PFSK-1 (cell line): Measurements from ENCODE around the gene ZC3H18.

ENCODE experiments used
- POLR2AphosphoS5 ChIP-seq: IDR thresholded peaks from 2 replicates; pipeline ENCODE4 v1.6.1; 2012; ENCODE audit warnings: low read depth, mild to moderate bottlenecking, control low read depth, low read length, moderate library complexity
- REST ChIP-seq, 2 experiments: IDR thresholded peaks; 2 replicates each; pipeline versions ENCODE4 v1.6.1 to v1.8.0; 2011 to 2012; ENCODE audit warnings: low read depth in 2 of 2, low read length in 2 of 2, control low read depth in 1 of 2, inconsistent platforms in 1 of 2, mild to moderate bottlenecking in 1 of 2, moderate library complexity in 1 of 2; ENCODE audit not compliant: insufficient read depth in 1 of 2
- SIN3A ChIP-seq: IDR thresholded peaks from 2 replicates; pipeline ENCODE4 v1.6.1; 2012; ENCODE audit warnings: mild to moderate bottlenecking, low read length, moderate library complexity, borderline replicate concordance; ENCODE audit not compliant: insufficient read depth
- TAF1 ChIP-seq: IDR thresholded peaks from 2 replicates; pipeline ENCODE4 v1.6.1; 2012; ENCODE audit warnings: low read length, control low read depth, borderline replicate concordance; ENCODE audit not compliant: insufficient read depth

GRCh38 chr16:88581033-88581432 lies 10.8 kb downstream of the ZC3H18 start:
- TF ChIP-seq REST (IDR thresholded peaks at IDR 0.05; ENCODE audit: insufficient read depth in 1 of 2, low read depth in 2 of 2, low read length in 2 of 2) (no peak), TAF1 (no peak), POLR2AphosphoS5 (no peak), SIN3A (no peak)
